ENCODE data around the gene DHRS9.

Gene DHRS9

DNA sequence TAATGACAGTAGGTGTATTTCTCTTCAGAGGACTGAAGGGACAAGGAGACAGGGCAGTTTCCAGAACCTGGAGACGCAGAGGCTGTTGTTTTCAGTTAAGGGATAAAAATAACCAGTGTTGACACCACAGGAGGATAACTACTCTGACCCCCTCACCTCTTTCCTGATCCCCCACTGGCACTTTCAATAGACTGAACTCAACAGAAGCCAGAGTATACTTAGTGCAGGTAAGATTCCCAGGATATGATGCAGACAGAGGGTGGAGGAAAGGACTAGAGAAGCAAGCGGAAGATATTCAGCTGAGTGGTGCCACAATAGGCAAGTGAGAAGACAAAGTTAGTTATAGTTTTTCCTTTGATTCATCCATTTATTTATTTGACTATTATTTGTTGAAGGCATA lies 19.8 kb downstream of the DHRS9 start:
- Histone ChIP-seq H3K4me1 (ENCODE audit: control insufficient read depth, insufficient read depth, low read length) (peaks cover 12% of the 10 kb centered on the region), H3K4me3 (ENCODE audit: low read length) (no peak overlapping the region), H3K27me3 (ENCODE audit: control insufficient read depth, insufficient read depth, low read length) (no peaks in the 10 kb centered on the region), H3K9me3 (ENCODE audit: control insufficient read depth, low read length) (no peaks in the 10 kb centered on the region), H3K9ac (ENCODE audit: low read length) (no peak overlapping the region), H3K36me3 (ENCODE audit: control insufficient read depth, insufficient read depth, low read length) (no peaks in the 10 kb centered on the region)

GRCh38 chr2:169090133-169090820 lies 20.9 kb downstream of the DHRS9 start:
- no peak overlapping the region for H3K4me3 ChIP-seq (ENCODE audit: low read length)
- H3K27me3 ChIP-seq (ENCODE audit: control insufficient read depth, insufficient read depth, low read length), result no peaks in the 10 kb centered on the region
- H3K9me3 ChIP-seq (ENCODE audit: control insufficient read depth, low read length), result no peaks in the 10 kb centered on the region
- no peak overlapping the region for H3K9ac ChIP-seq (ENCODE audit: low read length)
- no peaks in the 10 kb centered on the region for H3K36me3 ChIP-seq (ENCODE audit: control insufficient read depth, insufficient read depth, low read length)
- peaks cover 12% of the 10 kb centered on the region for H3K4me1 ChIP-seq (ENCODE audit: control insufficient read depth, insufficient read depth, low read length)

DNA sequence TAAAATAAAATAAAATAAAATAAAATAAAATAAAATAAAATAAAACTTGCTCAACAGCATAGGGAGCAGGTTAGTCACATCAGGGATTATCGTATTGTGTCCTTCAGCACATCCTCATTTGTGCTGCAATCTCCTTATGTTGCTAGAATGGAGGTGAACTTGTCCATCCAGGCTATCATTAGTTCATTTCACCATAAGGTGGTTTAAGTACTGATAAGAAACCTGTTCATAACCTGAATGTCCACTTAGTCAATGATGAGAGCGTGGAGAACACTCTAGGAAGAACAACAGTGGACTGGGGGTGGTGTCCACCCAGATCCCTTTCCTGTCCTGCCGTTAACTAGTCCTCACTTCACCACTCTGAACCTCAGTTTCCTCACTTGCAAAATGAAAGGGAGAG lies 21.9 kb downstream of the DHRS9 start:
- Histone ChIP-seq H3K4me1 (ENCODE audit: control insufficient read depth, insufficient read depth, low read length) (peaks cover 12% of the 10 kb centered on the region), H3K36me3 (ENCODE audit: control insufficient read depth, insufficient read depth, low read length) (no peaks in the 10 kb centered on the region), H3K9ac (ENCODE audit: low read length) (no peak overlapping the region), H3K9me3 (ENCODE audit: control insufficient read depth, low read length) (no peaks in the 10 kb centered on the region), H3K4me3 (ENCODE audit: low read length) (no peak overlapping the region), H3K27me3 (ENCODE audit: control insufficient read depth, insufficient read depth, low read length) (no peaks in the 10 kb centered on the region)

DNA sequence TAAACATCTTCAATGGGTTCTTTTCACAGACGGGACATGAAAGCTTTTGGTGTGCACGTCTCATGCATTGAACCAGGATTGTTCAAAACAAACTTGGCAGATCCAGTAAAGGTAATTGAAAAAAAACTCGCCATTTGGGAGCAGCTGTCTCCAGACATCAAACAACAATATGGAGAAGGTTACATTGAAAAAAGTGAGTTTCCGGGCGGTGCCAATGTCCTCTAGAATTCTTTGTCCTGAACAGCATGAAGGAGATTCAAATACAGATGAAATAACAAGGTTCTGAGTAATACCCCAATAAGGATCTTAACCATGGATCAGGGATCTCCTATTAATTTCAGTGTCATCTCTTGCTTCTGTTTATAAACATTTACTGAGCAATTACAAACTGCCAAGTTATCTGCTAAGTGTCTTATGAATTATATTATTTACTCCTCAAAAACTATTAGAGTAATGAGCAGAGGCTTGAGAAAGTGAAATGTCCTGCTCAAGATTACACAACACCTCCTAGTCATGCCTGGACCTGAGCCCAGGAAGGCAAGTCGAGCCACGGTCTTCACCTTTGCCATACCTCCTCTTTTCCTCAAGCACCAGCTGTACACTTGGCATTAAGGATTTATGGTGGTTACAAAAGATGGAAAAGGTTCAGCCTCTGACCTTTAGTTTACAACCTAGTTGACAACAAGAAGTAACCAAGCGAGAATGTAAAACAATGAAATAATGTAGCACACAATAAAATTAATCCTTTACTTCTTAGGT lies 22.6 kb downstream of the DHRS9 start:
- Histone ChIP-seq H3K9ac (ENCODE audit: low read length) (no peak overlapping the region), H3K9me3 (ENCODE audit: control insufficient read depth, low read length) (no peaks in the 10 kb centered on the region), H3K4me3 (ENCODE audit: low read length) (no peak overlapping the region), H3K4me1 (ENCODE audit: control insufficient read depth, insufficient read depth, low read length) (peaks cover 12% of the 10 kb centered on the region), H3K36me3 (ENCODE audit: control insufficient read depth, insufficient read depth, low read length) (no peaks in the 10 kb centered on the region), H3K27me3 (ENCODE audit: control insufficient read depth, insufficient read depth, low read length) (no peaks in the 10 kb centered on the region)

GRCh38 chr2:169093535-169093934 lies 24.2 kb downstream of the DHRS9 start:
- Histone ChIP-seq H3K9ac (ENCODE audit: low read length) (no peak overlapping the region), H3K4me1 (ENCODE audit: control insufficient read depth, insufficient read depth, low read length) (peaks cover 12% of the 10 kb centered on the region), H3K36me3 (ENCODE audit: control insufficient read depth, insufficient read depth, low read length) (no peaks in the 10 kb centered on the region), H3K9me3 (ENCODE audit: control insufficient read depth, low read length) (no peaks in the 10 kb centered on the region), H3K27me3 (ENCODE audit: control insufficient read depth, insufficient read depth, low read length) (no peaks in the 10 kb centered on the region), H3K4me3 (ENCODE audit: low read length) (no peak overlapping the region)

DNA sequence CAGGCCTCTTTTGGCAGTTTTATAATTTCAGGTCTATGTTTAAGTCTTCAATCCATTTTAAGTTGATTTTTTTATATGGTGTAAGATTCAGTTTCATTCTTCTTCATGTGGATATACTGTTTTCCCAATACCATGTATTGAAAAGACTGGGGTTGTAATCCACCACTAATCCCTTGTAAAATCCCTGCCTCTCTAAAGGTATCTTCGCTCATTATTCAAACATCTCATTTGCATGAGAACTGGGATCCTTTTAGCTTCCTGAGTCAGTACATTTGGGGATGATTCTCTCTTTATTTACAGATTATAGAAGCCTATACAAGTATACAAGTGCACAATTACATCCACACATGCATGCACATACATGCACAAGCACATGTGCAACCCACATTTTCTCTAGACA lies 25.3 kb downstream of the DHRS9 start:
- Histone ChIP-seq H3K9me3 (ENCODE audit: control insufficient read depth, low read length) (no peaks in the 10 kb centered on the region), H3K4me1 (ENCODE audit: control insufficient read depth, insufficient read depth, low read length) (peaks cover 12% of the 10 kb centered on the region), H3K36me3 (ENCODE audit: control insufficient read depth, insufficient read depth, low read length) (no peaks in the 10 kb centered on the region), H3K27me3 (ENCODE audit: control insufficient read depth, insufficient read depth, low read length) (no peaks in the 10 kb centered on the region), H3K9ac (ENCODE audit: low read length) (no peak overlapping the region), H3K4me3 (ENCODE audit: low read length) (no peak overlapping the region)

DNA sequence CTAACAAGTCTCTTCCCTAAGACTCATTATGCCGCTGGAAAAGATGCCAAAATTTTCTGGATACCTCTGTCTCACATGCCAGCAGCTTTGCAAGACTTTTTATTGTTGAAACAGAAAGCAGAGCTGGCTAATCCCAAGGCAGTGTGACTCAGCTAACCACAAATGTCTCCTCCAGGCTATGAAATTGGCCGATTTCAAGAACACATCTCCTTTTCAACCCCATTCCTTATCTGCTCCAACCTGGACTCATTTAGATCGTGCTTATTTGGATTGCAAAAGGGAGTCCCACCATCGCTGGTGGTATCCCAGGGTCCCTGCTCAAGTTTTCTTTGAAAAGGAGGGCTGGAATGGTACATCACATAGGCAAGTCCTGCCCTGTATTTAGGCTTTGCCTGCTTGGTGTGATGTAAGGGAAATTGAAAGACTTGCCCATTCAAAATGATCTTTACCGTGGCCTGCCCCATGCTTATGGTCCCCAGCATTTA lies 26.3 kb downstream of the DHRS9 start:
- peaks cover 12% of the 10 kb centered on the region for H3K4me1 ChIP-seq (ENCODE audit: control insufficient read depth, insufficient read depth, low read length)
- no peaks in the 10 kb centered on the region for H3K27me3 ChIP-seq (ENCODE audit: control insufficient read depth, insufficient read depth, low read length)
- H3K36me3 ChIP-seq (ENCODE audit: control insufficient read depth, insufficient read depth, low read length), result no peaks in the 10 kb centered on the region
- H3K9me3 ChIP-seq (ENCODE audit: control insufficient read depth, low read length), result no peaks in the 10 kb centered on the region
- H3K9ac ChIP-seq (ENCODE audit: low read length), result no peak overlapping the region
- H3K4me3 ChIP-seq (ENCODE audit: low read length), result no peak overlapping the region

GRCh38 chr2:169104848-169105247 lies 35.5 kb downstream of the DHRS9 start:
- peaks cover 4% of the 10 kb centered on the region for H3K4me1 ChIP-seq (ENCODE audit: control insufficient read depth, insufficient read depth, low read length)
- H3K4me3 ChIP-seq (ENCODE audit: low read length), result no peak overlapping the region
- H3K36me3 ChIP-seq (ENCODE audit: control insufficient read depth, insufficient read depth, low read length), result no peaks in the 10 kb centered on the region
- H3K9me3 ChIP-seq (ENCODE audit: control insufficient read depth, low read length), result no peaks in the 10 kb centered on the region
- H3K9ac ChIP-seq (ENCODE audit: low read length), result no peak overlapping the region
- H3K27me3 ChIP-seq (ENCODE audit: control insufficient read depth, insufficient read depth, low read length), result no peaks in the 10 kb centered on the region

DNA sequence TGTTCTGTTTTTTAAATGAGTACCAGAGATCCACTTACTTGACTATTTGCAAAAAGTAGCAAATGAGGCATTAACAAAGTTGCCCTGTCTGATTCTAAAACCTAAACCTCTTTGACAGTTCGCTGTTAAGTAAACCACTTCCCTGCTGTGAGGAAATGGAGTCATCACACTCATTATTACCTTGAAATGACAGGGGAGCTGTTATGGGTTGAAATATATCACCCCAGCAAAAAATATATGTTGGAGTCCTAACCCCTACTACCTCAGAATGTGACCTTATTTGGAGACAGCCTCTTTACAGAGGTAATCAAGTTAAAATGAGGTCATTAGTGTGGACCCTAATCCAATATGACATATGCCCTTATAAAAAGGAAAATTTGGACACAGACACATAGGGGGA lies 36.1 kb downstream of the DHRS9 start:
- no peaks in the 10 kb centered on the region for H3K36me3 ChIP-seq (ENCODE audit: control insufficient read depth, insufficient read depth, low read length)
- no peak overlapping the region for H3K9ac ChIP-seq (ENCODE audit: low read length)
- H3K4me1 ChIP-seq (ENCODE audit: control insufficient read depth, insufficient read depth, low read length), result peaks cover 6% of the 10 kb centered on the region
- H3K4me3 ChIP-seq (ENCODE audit: low read length), result no peak overlapping the region
- H3K9me3 ChIP-seq (ENCODE audit: control insufficient read depth, low read length), result no peaks in the 10 kb centered on the region
- peaks cover 5% of the 10 kb centered on the region for H3K27me3 ChIP-seq (ENCODE audit: control insufficient read depth, insufficient read depth, low read length)

- no peaks in the 10 kb centered on the region for H3K36me3 ChIP-seq (ENCODE audit: control insufficient read depth, insufficient read depth, low read length)
- H3K9ac ChIP-seq (ENCODE audit: low read length), result no peak overlapping the region
- H3K9me3 ChIP-seq (ENCODE audit: control insufficient read depth, low read length), result no peaks in the 10 kb centered on the region
- H3K27me3 ChIP-seq (ENCODE audit: control insufficient read depth, insufficient read depth, low read length), result peaks cover 5% of the 10 kb centered on the region
- no peak overlapping the region for H3K4me3 ChIP-seq (ENCODE audit: low read length)
- peaks cover 6% of the 10 kb centered on the region for H3K4me1 ChIP-seq (ENCODE audit: control insufficient read depth, insufficient read depth, low read length)
These were observed 36.8 kb downstream of the DHRS9 start for GRCh38 chr2:169106134-169106533.

DNA sequence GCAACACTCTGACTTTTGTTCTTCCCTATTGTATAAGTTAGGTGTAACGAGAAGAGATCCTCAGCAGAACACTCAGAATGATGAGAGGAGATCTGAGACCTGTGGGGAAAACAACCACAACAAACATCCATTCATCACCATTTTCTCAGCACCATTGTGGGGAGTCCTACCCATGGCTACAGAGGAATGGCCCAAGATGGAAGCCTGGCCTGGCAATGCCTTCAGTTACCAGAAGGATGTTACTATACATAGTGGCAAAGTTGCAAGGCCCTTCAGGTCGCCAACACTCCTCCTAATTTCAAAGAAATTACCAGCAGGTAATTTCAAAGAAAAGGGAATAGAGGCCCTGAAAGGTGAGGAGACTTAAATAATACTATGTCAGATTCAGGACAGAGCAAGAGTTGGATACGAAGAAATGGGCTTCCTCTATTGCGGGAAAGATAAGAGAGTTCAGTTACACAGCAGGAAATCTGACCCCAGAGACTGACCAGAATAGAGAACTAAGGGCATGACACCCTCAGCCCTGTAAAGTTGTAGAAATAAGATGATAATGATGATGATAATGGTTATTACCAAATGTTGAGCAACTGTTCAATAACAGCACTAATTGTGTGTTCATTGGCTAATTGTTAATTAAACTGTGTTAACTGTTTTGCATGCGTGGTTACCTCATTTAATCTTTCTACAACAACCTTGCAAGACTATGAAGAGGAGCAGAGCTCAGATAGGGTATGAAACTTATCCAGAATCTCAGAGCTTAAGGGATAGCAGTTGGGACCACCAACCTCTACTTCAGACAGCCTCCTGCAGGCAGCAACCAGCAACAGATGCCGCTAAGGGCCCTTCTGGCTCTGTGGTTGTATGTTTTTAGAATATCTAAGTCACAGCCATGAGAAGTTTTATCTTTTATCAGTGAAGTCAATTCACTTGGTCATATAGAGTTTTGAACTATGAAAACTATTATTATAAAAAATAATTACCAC lies 37.5 kb downstream of the DHRS9 start:
- Histone ChIP-seq H3K9me3 (ENCODE audit: control insufficient read depth, low read length) (no peaks in the 10 kb centered on the region), H3K9ac (ENCODE audit: low read length) (no peak overlapping the region), H3K4me3 (ENCODE audit: low read length) (no peak overlapping the region), H3K27me3 (ENCODE audit: control insufficient read depth, insufficient read depth, low read length) (peaks cover 5% of the 10 kb centered on the region), H3K4me1 (ENCODE audit: control insufficient read depth, insufficient read depth, low read length) (peaks cover 6% of the 10 kb centered on the region), H3K36me3 (ENCODE audit: control insufficient read depth, insufficient read depth, low read length) (no peaks in the 10 kb centered on the region)

All from mucosa of stomach (tissue), 1 donor.